ENCODE measurements around the gene AGPAT3. TPM values are rescaled to one million over a fixed set of nuclear protein-coding genes. Genes with fewer than 3 reads are reported as not detected.
"Not testable (repeated sequence)": the region's sequence is repeated elsewhere in the genome, so short reads cannot be mapped to it uniquely, and the experiment has no call there.

AGPAT3 gene
- total and polyA plus RNA-seq, 2 experiments from 2014 or later: 41.0 to 51.2 TPM

DNA sequence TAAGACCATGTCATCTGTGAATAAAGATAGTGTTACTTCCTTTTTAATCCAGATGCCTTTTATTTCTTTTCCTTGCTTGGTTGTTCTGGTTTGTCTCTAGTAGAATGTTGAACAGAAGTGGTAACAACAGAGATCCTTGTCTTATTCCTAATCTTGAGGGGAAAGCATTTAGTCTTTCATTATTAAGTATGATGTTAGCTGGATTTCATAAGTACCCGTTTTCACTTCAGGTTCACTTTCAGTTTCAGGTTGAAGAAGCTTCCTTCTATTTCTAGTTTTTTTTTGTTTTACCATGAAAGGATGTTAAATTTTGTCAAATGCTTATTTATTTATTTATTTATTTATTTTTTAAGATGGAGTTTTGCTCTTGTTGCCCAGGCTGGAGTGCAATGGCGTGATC lies 22.3 kb upstream of the AGPAT3 start:
- Histone ChIP-seq H3K4me1 (ENCODE audit: insufficient read depth) (no peaks in the 10 kb centered on the region), H3K9me2 (replicated peaks; ENCODE audit: insufficient read depth) (no peaks in the 10 kb centered on the region), H3K36me3 (replicated peaks; ENCODE audit: insufficient read depth, low read depth) (no peaks in the 10 kb centered on the region), H3K27me3 (no peaks in the 10 kb centered on the region), H3K4me2 (no peak overlapping the region), H3K27ac (no peak overlapping the region), H3K4me3 (no peak overlapping the region), H4K20me1 (ENCODE audit: insufficient read depth, poor library complexity, severe bottlenecking) (no peaks in the 10 kb centered on the region), H2AFZ (no peak overlapping the region), H3K9me3 (ENCODE audit: low read depth) (no peaks in the 10 kb centered on the region), H3K79me2 (no peaks in the 10 kb centered on the region)
- TF ChIP-seq EZH2 (IDR thresholded peaks at IDR 0.05; ENCODE audit: borderline replicate concordance): no peak
- TF ChIP-seq CTCF (IDR thresholded peaks at IDR 0.05; ENCODE audit: poor library complexity): no peak
- TF ChIP-seq EZH2phosphoT487 (IDR thresholded peaks at IDR 0.05; ENCODE audit: low read depth, severe bottlenecking, unreplicated experiment): no peak
- 97% methylated on average over 2 of the region's 2 CpGs for WGBS (ENCODE audit: low lambda C conversion rate, missing lambda C conversion rate)
- DNase-seq (ENCODE audit: low spot score): no peak

DNA sequence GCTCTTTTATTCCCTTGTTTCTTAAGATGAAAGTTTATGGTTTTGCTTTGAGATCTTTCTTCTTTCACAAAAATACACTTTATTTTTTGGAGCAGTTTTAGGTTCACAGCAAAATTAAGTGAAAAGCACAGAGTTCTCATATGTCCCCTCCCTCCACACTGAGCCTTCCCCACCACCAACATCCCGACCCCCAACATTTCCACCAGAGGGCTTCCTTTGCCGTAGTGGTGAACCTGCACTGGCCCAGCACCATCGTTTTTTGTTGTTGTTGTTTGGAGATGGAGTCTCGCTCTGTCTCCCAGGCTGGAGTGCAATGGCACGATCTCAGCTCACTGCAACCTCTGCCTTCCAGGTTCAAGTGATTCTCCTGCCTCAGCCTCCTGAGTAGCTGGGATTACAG lies 20.1 kb upstream of the AGPAT3 start:
- H3K9me3 ChIP-seq (ENCODE audit: low read depth); H3K36me3 ChIP-seq (replicated peaks; ENCODE audit: insufficient read depth, low read depth); H3K79me2 ChIP-seq; H3K4me3 ChIP-seq; H3K27ac ChIP-seq; H4K20me1 ChIP-seq (ENCODE audit: insufficient read depth, poor library complexity, severe bottlenecking); H3K4me1 ChIP-seq (ENCODE audit: insufficient read depth); H3K9me2 ChIP-seq (replicated peaks; ENCODE audit: insufficient read depth); H2AFZ ChIP-seq; H3K4me2 ChIP-seq; H3K27me3 ChIP-seq; DNase-seq (ENCODE audit: low spot score): not testable (repeated sequence)
- WGBS (ENCODE audit: low lambda C conversion rate, missing lambda C conversion rate): 50% methylated on average over 5 of the region's 5 CpGs

DNA sequence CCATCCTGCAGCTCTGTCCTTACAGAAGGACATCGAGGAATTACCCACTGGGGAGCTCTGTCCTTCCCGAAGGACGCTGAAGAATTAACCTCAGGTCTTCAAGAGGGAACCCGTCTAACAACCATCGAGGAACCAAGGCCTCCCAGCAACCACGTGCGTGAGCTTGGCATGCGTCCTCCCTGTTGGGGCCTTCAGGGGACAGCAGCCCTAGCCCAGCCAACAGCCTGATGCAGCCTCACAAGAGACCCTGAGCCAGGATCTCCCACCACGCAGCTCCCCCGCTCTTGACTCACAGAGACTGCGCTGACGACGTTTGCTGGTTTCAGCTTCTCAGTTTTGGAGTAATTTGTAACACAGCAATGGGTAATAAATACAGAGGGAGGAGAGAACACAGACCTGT lies 19.6 kb upstream of the AGPAT3 start:
- Histone ChIP-seq H3K4me1 (ENCODE audit: insufficient read depth) (no peaks in the 10 kb centered on the region), H3K79me2 (no peaks in the 10 kb centered on the region), H3K9me2 (replicated peaks; ENCODE audit: insufficient read depth) (no peaks in the 10 kb centered on the region), H3K4me2 (no peak overlapping the region), H3K9me3 (ENCODE audit: low read depth) (no peaks in the 10 kb centered on the region), H2AFZ (no peak overlapping the region), H3K27ac (no peak overlapping the region), H4K20me1 (ENCODE audit: insufficient read depth, poor library complexity, severe bottlenecking) (no peaks in the 10 kb centered on the region), H3K27me3 (no peaks in the 10 kb centered on the region), H3K4me3 (no peak overlapping the region), H3K36me3 (replicated peaks; ENCODE audit: insufficient read depth, low read depth) (no peaks in the 10 kb centered on the region)
- no peak for DNase-seq (ENCODE audit: low spot score)
- 94% methylated on average over 13 of the region's 13 CpGs for WGBS (ENCODE audit: low lambda C conversion rate, missing lambda C conversion rate)
- TF ChIP-seq CTCF (IDR thresholded peaks at IDR 0.05; ENCODE audit: poor library complexity) (no peak), EZH2phosphoT487 (IDR thresholded peaks at IDR 0.05; ENCODE audit: low read depth, severe bottlenecking, unreplicated experiment) (no peak), EZH2 (IDR thresholded peaks at IDR 0.05; ENCODE audit: borderline replicate concordance) (no peak)

DNA sequence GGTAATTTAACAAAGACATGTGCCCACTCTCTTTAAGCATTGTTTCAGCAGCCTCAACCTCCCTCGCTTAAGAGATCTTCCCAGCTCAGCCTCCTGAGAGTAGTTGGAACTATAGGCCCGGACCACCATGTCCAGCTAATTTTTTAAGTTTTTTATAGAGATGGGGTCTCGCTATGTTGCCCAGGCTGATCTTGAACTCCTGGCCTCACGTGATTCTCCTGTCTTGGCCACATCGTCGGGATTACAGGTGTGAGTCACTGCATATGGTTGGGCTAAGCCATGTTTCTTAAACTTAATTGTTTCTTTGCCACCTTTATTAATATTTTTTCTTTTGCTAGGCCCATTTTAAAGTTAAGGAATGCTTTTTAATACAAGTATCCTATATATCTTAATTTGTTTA lies 18.6 kb upstream of the AGPAT3 start:
- WGBS (ENCODE audit: low lambda C conversion rate, missing lambda C conversion rate): 92% methylated on average over 6 of the region's 6 CpGs
- Histone ChIP-seq H3K4me2 (no peak overlapping the region), H3K4me1 (ENCODE audit: insufficient read depth) (no peaks in the 10 kb centered on the region), H3K27me3 (no peaks in the 10 kb centered on the region), H3K36me3 (replicated peaks; ENCODE audit: insufficient read depth, low read depth) (no peaks in the 10 kb centered on the region), H3K9me3 (ENCODE audit: low read depth) (no peaks in the 10 kb centered on the region), H3K4me3 (no peak overlapping the region), H2AFZ (no peak overlapping the region), H3K9me2 (replicated peaks; ENCODE audit: insufficient read depth) (no peaks in the 10 kb centered on the region), H3K27ac (no peak overlapping the region), H4K20me1 (ENCODE audit: insufficient read depth, poor library complexity, severe bottlenecking) (no peaks in the 10 kb centered on the region), H3K79me2 (no peaks in the 10 kb centered on the region)
- no peak for DNase-seq (ENCODE audit: low spot score)
- TF ChIP-seq EZH2 (IDR thresholded peaks at IDR 0.05; ENCODE audit: borderline replicate concordance): no peak
- TF ChIP-seq EZH2phosphoT487 (IDR thresholded peaks at IDR 0.05; ENCODE audit: low read depth, severe bottlenecking, unreplicated experiment): no peak
- no peak for TF ChIP-seq CTCF (IDR thresholded peaks at IDR 0.05; ENCODE audit: poor library complexity)

All from hepatocyte (in vitro differentiated cells).